Hematopoietic multipotent progenitor cell treated with erythropoietin and hydrocortisone succinate and interleukin-3 and kit ligand, for 17 days (in vitro differentiated cells): ENCODE data around the gene DBNL.
"Not testable (repeated sequence)": the region's sequence is repeated elsewhere in the genome, so short reads cannot be mapped to it uniquely, and the experiment has no call there.

Source experiments
- DNase-seq: peaks from one replicate; pipeline ENCODE4 v3.0.0-alpha.2; 2015; ENCODE audit warnings: low spot score

The DBNL gene

DNA sequence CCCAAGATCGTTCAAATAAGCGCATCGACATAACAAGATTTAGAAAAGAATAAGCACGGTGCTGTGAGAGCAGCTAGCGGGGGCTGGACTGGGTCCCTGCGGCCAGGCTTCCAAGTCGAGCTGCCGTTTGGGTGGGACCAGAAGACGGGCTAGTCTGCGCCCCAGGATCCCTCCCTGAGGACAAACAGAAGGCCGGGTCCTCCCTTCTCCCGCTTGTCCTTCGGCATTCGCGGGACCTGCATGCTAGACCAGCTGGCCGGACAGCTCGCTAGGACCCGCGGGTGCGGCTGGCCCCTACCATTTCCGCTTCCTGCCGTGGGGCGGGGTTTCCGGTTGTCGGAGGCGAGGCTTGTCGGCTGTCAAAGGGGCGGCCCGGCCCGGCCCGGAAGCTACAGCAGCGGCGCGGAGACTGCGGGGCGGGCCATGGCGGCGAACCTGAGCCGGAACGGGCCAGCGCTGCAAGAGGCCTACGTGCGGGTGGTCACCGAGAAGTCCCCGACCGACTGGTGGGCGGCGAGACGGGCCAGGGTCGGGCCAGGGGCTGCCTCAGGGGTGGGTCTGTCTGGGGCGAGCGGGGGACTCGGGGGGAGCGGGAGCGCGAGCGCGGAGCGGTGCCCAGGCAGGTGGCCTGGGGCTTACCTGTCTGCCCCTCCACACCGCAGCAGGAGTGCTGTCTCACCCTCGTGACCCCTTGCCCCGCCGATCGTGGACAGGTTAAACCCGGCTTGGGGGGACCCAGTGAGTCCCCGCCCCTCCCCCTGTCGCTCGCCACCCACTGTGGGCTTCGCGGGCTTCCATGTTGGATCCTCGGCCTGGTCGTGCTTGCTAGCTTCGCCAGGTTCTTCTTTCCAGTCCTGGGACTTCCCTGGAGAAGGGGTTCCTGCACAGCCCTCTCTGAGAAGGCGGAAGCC lies at the start of gene DBNL:
Gene DBNL (plus strand): TSS at position 388 of the 911 bp plus-strand sequence. CDS start 36 bp downstream, at position 424.
- peak; percentile 83 for DNase-seq

DNA sequence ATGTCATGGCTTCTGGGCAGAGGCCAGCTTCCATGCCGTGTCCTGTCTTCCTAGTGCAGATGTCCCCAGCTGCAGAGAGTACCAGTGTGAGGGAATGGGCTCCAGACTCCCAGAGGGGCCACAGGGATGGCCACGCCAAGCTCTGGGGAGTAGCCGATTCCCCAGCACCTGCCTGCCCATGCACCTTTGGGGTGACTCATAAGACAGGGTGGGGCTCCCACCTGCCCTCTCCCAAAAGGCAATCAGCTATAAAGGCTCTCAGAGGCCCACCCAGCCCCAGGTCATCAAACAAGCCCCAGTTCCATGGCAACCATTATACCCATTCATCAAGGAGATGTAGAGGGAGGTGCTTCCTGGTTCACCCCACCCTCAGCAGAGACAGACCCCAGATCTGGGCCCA lies 47.0 kb upstream of the DBNL start, which contains the start of gene SPDYE1:
Gene SPDYE1 (plus strand): TSS at position 366 of the 400 bp plus-strand sequence. CDS start 2,053 bp downstream, outside the sequence.
- DNase-seq = not testable (repeated sequence)

DNA sequence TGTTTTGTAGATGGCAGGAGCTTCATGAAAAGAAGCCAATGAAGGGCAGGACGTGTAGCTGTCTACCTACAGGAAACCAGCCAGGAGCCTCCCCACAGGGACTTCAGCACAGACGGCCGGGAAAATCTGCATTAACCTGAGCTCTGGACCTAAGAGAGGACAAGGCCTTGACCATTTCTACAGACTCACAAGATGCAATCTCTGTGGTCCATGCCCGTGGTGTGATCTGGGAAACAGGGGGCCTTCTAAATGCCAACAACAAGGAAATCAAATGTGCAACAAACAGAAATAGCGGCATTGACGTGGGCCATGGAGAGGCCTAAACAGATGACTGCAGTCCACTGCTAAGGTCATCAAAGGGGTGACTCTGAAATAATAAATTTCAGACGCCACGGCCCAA lies 32.4 kb upstream of the DBNL start:
- DNase-seq = not testable (repeated sequence)

DNA sequence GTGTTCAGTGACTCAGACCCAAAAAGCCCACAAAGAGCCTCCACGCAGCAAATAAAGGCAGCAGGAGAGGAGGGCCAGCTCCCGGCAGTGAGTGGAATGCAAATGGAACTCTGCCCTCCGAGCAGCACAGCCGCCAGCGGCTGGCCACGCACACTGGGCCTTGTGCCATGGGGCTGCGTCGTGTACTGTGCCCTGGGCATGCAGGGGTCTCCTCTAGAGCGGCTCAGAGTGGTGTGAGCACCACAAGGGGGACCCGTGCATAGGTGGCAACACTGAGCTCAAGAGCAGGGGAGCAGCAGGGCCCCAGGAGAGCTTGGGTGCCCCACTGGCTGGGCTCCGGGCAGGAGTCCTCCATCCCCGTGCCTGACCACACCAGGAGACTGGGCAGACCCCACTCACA lies 29.4 kb upstream of the DBNL start:
- not testable (repeated sequence) for DNase-seq

DNA sequence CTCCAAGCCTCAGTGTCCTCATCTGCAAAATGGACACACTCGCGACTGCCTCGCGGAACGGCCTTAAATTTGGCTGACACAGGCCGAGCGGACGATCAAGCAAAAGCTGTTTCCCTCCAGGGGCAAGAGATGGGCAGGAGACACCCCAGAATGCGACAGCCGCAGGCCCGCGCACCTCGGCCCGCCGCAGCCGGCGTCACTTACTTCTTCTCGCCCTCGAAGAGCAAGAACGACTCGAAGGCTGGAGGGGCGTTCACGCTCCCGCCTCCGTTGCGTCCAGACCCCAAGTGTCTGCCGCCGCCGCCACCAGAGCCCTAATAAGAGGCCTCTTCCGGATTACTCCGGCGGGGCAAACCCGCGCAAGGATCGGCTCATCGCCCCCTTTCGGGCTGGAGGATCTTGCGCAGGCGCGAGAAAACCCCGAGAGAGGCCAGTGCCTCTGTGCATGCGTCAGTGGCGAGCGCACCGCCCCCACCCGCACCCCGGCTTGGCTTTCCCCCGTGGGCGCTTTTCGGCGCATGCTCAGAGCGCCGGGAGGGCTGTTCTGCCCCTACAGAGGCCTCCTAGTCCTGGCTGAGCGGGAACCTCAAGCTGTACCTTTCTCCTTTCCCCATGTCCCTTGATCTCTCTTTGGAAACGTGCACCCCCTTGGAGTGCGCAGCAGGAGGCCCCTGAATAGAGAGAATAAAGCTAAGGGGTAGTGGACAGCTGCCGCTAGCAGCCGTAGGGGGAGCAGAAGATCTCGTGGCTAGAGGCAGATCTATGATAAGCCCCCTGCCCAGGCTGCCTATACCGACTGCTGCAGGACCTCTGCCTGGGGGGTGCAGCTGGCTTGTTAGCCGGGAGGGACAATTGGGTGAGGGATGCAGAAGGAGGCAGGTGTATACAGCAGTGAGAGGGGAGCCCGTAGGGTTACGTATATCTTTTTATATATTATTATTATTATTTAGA lies 25.4 kb upstream of the DBNL start:
- DNase-seq = peak; percentile 95

DNA sequence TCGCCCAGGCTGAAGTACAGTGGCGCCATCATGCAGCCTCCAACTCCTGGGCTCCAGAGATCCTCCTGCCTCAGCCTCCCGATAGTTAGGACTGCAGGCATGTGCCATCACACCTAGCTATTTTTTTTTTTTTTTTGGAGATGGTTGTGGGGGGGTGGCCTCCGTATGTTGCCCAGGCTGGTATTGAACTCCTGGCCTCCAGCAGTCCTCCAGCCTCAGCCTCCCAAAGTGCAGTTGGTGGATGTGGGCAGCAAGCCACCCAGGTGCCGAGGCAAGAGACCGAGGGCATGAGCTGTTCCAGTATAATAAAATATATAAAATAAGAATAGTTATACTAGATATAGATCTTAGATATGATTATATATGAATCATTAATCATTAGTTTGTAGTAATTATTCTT lies 24.7 kb upstream of the DBNL start:
- DNase-seq = not testable (repeated sequence)

DNA sequence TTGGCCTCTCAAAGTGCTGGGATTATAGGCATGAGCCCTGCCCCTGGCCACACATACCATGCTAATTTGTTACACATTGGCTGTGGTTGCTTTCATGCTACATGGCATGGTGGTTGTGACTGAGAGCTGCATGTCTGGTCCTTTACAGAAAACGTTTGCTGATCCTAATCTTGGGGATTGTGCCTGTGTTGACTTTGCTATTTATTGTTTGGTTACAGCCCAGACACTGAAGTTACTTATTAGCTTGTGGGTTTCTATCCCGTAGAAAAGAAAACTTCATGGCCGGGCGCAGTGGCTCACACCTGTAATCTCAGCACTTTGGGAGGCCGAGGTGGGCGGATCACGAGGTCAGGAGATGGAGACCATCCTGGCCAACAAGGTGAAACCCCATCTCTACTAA lies 22.4 kb upstream of the DBNL start:
- DNase-seq = not testable (repeated sequence)

DNA sequence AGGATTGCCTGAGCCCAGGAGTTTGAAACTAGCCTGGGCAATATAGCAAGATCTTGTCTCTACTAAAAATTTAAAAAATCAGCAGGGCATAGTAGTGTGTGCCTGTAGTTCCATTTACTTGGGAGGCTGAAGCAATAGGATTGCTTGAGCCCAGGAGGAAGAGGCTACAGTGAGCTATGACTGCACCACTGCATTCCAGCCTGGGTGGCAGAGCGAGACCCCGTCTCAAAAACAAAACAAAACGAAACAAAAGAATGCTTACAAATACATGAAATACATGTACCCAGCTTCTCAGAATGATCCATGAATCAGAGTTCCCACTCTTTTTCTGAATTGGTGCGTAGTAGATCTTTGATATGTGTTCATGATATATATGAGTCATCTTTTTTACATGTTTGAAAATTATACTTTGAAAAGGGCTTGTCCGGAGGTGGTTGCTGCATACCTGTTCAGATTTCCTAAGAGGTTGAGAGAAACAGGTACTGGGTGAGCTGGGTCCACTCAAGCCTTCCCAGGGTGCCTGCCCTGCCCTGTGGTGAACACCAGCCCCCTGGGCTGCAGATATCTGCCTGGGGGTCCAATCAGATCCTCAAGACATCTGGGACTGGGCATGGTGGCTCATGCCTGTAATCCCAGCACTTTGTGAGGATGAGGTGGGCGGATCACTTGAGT lies 21.6 kb upstream of the DBNL start:
- not testable (repeated sequence) for DNase-seq

DNA sequence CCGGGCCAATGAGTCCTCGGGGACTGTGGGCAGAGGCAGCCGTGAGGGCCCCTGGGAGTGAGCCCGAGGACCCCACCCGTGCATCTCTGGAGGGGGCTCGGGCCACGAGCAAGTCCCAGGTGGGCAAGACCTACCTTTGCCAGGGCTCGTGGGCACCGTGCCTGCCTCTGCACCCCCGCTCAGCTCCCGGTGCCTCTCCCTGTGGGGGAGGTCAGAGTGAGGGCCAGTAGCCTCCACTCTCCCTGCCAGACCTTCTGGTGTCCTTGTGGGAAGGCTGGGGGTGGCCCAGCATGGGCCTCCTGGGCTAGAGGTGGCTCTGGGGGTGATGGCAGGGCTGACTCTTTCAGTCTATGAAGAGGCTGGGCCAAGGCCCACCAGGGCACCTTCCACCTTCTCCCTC lies 15.1 kb upstream of the DBNL start:
- not testable (repeated sequence) for DNase-seq

DNA sequence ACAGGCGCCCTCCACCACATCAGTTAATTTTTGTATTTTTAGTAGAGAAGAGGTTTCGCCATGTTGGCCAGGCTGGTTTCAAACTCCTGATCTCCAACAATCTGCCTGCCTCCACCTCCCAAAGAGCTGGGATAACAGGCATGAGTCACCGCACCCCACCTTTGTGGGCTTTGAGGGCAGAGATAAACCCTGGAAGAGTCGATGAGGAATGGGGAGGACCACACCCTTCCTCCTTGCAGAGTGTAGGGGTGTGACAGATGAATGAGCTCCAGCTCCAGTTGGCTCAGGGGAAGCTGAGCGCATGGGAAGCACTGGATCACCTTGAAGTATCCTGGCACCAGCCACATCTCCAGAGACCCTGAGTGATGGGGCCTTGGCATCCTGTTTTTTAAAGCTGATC lies 14.5 kb upstream of the DBNL start:
- DNase-seq = not testable (repeated sequence)

DNA sequence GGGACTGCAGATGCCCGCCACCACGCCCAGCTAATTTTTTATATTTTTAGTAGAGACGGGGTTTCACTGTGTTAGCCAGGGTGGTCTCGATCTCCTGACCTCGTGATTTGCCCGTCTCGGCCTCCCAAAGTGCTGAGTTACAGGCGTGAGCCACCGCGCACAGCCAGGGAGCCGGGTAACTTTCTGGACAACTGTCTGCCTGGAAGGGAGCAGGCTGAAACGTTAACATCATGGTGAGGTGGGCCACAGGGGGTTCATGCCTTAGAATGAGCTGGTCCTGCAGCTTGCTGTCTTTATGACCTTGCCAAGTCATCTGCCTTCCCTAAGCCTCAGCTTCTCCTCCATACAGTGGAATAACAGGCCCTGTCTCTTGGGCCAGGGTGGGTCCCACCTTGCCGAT lies 13.2 kb upstream of the DBNL start:
- not testable (repeated sequence) for DNase-seq

DNA sequence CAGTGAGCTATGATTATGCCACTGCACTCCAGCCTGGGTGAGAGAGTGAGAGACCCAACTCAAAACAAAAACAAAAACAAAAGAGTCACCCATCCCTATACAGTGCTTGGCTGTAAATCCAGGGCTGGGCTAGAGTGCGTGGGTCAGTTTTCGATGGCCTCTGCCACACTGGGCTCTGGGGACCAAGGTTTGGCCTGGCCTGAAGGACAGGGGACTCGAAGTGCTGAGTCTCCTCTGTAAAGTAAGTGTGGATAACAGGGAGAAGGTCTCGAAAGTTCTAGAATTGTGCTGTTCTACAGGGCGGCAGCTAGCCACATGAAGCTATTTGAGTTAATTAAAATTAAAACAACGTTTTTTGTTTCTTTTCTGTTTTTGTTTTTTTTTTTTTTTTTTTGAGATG lies 12.5 kb upstream of the DBNL start:
- DNase-seq = not testable (repeated sequence)

DNA sequence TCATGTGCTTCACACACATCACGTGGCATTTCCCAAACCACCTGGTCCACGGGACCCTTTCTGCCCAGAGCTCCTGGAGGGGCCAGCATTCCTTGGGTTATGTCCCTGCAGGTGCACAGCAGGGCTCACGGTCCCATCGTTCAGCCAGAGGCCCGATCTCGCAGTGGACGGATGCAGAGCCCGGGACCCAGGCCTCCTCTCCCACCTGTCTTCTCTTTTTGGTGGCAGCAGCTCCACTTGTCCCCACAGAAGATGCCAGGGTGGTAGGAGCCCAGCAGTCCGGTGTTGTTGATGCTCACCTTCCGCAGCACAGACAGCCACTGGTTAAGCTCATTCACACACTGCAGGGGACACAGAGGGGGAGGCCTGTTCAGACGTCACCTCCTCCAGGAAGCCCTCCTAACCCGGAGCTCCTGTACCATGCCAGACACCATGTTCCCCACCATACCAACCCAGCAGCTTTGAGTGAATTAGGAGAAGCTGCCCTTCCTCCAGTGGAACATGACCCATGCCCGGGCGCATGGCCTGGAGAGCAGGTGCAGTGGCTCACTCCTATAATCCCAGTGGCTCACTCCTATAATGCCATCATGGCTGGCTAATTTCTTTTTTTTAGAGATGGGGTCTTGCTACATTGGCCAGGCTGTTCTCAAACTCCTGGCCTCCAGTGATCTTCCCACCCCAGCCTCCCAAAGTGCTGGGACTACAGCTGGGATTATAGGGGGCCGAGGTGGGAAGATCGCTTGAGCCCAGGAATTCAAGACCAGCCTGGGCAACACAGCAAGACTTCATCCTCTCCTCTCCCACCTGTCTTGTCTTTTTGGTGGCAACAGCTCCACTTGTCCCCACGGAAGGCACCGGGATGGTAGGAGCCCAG lies 10.3 kb upstream of the DBNL start:
- not testable (repeated sequence) for DNase-seq

DNA sequence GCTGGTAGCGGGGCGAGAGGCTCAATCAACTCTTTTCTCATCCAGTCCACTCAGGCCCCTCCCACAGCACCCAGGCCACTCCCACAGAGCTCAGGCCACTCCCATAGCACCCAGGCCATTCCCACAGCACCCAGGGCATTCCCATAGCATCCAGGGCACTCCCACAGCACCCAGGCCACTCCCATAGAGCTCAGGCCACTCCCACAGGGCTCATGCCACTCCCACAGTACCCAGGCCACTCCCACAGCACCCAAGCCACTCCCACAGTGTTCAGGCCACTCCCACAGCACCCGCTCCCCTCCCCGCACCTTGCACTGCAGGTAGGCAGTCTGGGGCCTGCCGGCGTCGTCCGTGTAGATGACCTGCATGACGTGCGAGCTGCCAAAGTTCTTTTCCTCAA lies 8.1 kb upstream of the DBNL start:
- peak; percentile 28 for DNase-seq

DNA sequence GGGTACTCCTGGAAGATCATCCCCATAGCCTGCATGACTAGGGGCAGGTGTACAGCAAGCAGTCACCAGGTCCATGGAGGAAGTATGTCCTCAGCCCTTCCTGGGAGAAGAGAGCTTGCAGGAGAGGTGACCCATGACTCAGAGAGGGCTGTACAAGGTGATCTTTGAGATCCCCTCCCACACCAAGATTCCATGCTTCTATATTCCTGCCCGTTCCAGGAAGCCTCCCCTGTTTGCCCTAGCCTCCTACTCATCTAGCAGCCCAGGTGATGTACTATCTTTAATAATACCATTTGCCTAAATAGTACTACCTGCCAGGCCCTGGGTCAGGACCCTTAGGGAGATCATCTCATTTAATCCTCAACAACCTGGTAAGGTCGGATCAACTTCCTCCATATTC lies 6.6 kb upstream of the DBNL start:
- DNase-seq = not testable (repeated sequence)

DNA sequence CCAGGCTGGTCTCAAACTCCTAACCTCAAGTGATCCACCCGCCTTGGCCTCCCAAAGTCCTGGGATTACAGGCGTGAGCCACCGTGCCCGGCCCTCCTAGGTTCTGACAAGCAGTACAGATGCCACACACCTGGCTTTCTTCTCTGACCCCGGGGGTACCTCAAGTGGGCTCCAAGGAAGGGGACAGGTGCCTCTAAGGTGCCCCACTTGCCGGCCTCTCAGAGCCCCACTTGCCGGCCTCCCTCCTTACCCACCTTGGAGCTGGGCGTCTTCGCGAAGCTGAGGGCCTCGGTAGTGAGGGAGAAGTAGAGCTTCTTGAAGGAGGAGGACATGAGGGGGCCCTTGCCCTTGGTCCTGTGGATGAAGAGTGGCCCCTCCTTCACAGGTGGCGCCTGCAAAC lies 5.9 kb upstream of the DBNL start:
- DNase-seq = not testable (repeated sequence)

DNA sequence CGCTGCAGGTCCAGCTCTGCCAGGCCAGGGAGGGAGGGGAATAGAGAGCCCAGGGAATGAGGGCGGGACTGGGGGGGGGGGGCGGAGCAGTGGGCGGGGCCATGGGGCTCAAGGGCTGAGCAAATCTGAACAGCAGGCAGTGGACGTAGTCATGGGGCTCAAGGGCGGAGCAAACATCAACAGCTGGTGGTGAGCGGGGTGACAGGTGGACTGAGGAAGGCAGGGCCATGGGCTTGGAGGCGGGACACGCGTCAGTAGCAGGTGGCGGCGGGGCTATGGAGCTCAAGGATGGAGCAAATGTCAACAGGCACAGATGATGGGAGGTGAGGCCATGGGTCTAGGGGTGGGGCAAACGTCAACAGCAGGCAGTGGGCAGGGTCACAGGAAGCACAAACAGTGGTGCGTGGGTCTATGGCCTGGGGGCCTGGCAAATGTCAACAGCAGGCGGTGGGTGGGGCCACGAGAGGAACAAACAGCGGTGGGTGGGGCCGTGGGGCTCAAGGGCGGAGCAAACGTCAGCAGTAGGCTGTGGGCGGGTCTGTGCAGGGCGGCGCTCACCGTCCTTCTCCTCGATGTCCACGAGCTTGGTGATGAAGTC lies 5.4 kb upstream of the DBNL start:
- peak; percentile 83 for DNase-seq

DNA sequence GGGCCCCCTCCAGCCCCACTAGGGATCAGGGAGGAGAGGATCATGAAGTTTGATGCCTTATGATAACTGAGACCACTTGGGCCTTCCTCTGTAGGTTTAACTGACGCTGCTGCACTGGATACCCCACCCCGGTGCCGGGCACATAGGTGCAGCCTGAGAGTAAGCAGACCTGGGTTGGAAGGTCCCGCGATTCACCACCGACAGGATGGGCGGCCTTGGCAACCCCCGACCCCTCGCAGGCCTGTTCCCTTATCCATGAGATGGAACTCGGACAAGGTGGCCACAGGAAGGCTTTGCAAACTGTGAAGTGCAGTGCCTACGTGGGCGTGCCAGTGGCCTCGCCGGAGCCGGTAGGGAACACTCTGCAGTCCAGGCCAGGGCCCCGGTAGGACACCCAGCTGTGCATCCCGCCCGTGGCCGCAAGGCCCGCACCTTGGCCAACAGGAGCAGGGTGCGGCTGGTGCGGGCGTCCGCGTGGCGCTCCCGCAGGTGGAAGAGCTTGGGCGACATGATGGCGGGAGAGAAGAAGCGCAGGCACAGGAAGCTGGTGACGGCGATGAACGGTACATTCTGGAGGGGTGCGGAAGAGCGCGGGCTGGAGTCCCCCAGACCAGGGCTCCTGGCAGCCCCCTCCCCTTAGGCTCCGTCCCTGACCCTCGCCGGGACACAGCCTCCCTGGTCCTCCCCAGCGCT lies 4.6 kb upstream of the DBNL start:
- DNase-seq = not testable (repeated sequence)

DNA sequence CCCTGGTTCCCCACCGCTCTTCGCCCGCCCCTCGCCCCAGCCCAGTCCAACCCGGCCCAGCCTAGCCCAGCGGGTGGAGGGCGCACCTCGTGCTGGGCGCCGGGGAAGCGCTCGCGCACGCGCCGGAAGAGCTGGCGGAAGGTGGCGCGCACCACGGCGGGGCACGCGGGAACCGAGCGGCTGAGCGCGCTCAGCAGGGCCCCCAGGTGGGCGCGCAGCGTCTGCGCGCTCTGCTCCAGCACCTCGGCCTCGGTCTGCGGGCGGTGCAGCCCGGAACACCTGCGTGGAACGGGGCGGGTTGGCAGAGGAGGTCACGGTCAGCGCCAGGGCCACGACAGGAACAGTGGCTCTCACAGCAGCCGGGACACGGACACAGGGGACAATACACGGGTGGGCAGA lies 4.0 kb upstream of the DBNL start:
- DNase-seq = not testable (repeated sequence)

DNA sequence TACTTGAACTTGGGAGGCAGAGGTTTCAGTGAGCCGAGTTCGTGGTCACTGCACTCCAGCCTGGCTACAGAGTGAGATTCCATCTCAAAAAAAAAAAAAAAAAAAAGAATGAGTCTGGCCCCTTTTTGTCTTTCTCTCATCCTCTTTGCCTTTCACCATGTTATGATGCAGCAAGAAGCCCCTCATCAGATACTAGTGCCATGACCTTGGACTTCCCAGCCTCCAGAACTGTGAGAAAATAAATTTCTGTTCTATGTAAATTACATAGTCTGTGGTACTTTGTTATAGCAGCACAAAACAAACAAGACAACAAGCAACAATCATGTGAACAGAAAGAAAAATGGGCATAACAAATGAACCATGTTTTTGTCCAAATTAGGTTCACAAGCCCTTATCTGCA lies 2.3 kb upstream of the DBNL start:
- DNase-seq = no peak
